HG03108 (cell line): ENCODE measurements around the gene SEZ6L.

Source experiments
- ATAC-seq: cut with Tn5 transposase; IDR thresholded peaks from one replicate; pipeline ENCODE4 v1.9.1; 2021; ENCODE audit warnings: moderate library complexity; ENCODE audit not compliant: unreplicated experiment

Gene SEZ6L

DNA sequence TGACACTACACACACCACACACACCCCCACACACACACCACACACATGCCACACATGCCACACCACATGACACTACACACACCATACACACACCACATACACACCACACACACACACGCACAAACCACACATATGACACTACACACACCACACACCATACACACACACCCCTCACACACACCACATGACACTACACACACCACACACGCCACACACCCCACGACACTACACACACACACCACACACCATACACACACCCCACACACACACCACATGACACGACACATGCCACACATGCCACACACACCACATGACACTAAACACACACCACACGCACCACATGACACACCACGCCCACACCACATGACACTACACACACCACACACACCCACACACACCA lies 158.0 kb downstream of the SEZ6L start:
- ATAC-seq = no peak

DNA sequence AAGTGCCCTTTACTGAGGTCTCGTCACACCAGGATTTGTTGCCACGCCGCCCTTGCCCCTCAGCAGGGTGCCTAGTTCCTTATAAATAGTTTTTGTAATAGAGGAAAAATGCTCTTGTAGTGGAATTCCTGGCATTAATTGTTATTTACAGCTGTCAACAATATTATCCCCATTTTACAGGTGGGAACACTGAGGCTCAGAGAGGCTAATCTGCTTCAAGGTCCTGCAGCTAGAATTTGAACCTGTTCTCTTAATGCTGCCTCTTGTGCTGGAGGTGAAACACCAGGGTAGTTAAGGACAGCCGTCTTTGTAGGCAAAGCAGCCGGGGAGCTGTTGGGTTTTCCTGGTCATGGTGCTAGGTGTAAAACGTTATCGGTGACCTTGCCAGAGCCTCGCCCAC lies 159.0 kb downstream of the SEZ6L start:
- ATAC-seq = no peak

DNA sequence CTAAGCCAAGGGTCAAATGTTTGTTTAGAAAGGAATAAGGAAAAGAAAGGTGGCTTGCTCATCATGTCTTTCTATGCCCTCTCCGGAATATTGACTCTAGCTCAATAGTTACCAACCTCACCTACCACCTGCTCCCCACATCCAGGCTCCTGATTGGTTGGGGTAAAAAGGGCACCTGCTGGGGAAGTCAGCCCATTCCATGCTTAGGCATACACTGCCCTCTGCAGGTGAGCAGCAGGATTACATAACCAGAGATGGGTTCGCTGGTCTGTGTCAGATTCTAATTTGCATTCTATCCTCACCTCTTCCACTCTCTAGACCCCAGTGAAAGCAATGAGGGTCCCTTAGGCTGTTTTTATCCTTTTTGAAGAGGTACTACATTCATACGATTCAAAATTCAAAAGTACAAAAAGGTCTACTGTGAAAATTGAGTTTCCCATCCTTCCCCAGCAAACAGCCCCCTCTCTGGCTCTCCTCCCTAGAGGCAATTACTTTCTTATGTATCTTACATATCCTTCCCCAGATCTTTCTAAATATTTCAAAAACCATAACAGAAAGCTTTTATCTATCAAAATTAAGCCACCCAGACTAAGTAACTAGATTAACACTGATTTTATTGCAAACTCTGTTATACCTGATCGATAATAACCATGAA lies 161.8 kb downstream of the SEZ6L start:
- no peak for ATAC-seq

DNA sequence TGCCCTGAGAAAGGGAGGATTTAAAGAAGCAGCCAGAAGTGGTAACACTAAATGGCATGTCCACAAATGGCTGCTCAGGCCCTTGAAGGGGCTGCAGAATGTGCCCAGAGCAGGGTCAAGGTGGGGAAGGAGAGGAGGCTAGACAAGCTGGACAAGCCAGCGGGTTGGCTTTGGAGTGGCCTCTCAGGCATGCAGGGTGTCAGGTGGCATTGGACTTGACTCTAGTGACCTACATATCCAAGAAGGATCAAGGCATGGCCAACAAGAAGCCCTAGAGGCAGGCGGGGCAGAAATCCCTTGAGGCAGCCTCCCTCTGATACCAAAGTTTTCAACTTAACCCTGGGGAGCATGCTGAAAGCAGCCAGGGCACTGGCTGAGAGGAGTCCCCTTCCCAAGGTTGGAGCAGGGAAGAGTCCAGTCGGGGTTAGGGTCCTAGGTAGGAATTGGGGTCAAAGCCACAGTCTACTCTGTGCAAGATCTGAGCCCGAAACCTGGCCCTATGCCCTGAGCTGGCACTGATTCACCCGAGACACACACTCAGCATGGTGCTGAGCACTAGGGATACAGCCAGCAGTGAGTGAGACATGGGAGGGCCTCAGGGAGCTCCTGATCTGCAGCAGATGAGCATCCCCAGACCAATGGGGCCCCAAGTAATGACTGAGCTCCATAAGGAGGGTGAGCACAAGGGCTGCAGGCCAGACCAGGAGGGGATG lies 164.0 kb downstream of the SEZ6L start:
- ATAC-seq = no peak

DNA sequence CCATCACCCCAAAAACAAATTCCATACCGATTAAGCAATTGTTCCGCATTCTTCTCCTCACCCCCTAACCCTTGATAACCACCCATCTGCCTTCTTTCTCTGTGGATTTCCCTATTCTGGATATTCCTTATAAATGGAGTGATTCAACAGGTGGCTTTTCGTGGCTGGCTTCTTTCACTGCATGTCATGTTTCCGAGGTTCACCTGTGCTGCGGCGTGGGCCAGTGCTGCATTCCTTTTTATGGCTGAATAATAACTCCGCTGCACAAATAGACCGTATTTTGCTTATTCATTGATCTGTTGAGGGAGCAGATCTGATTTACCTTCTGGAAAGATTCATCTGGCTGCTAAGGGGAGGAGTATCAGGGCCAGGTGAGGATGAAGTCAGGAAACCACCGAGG lies 165.0 kb downstream of the SEZ6L start:
- no peak for ATAC-seq

DNA sequence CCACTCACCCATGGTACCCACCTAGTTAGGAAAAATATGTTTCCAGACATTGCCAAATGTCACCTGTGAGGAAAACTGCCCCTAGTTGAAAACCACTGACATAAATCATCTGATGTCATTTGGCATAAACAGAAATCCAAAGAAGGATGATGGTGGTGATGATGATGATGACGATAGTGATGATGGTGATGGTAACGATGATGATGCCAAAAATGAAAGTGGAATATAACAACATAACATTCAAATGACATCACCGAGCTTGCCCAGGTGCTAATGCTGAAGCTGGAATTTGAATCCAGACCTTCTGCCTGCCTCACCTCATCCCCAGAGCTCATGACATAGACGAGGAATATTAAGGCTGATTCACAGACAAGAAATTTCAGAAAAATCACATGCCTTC lies 167.5 kb downstream of the SEZ6L start:
- no peak for ATAC-seq

DNA sequence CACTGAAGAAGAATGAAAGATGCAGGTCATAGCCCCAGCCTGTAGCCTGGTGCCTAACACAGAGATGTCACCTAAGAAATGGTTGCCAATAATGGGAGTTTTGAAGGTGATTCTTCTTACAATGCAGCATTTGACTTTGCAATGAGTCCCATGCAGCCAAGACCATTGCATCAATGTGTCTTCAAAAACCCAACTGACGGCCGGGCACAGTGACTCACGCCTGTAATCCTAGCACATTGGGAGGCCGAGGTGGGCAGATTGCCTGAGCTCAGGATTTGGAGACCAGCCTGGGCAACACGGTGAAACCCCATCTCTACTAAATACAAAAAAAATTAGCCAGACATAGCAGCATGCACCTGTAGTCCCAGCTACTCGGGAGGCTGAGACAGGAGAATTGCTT lies 170.5 kb downstream of the SEZ6L start:
- no peak for ATAC-seq

DNA sequence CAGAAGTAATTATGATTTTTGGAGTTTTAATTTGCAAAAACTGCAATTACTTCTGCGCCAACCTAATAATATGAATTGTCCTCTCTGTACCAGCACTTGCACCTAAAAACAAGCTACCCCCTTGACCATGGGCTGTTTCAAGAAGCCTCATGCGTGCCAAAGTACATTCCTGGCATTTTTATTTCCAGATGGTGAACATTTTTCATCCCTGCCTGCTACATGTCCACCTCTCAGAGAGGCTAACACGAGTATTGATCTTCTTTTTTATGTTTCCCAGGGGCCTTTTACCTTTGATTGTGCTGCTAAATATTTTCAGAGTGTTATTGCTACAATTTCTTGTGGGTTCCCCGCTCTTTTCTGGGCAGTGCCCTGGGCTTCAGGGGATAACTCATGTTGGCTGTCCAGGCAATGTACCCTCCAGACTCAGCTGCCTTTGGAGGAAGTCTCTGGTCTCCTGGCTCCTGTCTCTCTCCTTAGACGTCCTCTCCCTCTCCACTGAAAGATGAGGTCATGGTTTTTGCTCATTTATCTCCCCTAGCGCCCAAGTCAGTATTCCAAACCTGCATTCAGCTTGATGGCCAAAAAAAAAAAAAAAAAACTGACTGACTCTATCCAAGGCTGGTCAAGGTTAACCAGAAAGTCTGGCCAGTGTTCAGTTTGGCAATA lies 173.6 kb downstream of the SEZ6L start:
- no peak for ATAC-seq

DNA sequence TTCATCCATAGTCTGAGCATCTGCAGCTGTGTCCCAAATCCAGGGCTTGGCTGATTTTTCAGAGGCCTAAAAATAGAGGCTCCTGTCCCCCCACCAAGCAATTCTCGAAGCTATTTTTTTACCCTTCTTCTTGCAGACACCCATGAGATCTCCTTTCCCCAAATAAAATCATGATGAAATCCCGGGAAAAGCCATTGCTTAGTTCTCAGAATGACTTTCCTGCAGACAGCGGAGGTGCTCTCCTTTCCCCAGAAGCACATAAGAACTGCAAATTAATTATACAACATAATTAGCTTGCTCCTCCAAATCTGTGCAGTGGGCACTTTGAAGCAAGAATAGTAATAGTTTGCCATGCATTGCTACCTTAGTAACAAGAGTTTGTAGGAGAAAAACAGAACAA lies 176.2 kb downstream of the SEZ6L start:
- no peak for ATAC-seq

DNA sequence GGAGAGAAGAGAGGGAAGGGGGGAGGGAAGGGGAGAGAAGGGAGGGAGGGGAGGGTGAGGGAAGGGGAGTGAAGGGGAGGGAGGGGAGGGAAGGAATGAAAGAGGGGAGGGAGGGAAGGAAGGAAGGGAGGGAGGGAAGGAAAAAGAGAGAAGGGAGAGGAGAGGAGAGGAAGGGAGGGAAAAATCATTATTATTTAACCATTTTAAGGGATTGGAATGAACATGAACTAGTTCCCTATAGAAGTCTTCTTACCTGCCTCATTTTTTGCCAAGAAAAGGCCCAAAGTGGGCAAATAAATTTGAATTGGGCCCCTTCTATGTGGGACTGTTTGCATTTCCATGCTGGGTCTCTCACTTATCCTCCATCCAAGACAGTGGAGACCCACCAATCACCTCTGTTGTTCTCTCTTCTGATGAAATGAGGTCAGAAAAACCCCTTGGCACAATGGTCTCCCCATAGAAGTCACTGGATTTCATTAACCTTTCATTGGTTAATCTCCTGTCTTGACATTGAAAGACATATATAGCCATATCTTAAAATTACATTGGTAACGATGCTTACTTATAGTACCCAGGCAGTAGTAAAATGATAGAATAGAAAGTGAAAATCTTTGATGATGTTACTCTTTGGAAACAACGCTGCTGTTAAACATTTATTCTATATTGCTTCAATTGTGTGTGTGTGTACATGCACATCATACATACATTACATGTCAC lies 179.7 kb downstream of the SEZ6L start:
- ATAC-seq = no peak

DNA sequence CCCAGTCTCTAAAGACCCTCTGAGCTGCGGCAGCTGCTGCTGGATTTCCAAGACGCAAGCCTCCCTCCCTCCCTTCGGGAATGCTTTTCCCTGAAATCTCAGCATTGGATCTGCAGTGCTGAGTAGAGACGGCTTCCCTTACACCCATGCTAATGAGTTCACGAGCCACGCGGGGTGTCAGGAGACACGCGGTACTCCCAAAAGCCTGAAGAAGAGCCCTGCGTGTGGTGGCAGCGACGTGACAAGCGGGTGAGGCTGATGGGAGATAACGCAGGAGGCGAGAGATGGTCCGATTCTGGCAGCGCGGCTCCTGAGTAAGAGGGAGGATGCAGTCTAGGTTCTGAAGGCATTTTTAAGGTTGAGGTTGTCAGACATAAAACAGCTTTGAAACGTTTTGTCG lies 185.4 kb downstream of the SEZ6L start:
- ATAC-seq = no peak

DNA sequence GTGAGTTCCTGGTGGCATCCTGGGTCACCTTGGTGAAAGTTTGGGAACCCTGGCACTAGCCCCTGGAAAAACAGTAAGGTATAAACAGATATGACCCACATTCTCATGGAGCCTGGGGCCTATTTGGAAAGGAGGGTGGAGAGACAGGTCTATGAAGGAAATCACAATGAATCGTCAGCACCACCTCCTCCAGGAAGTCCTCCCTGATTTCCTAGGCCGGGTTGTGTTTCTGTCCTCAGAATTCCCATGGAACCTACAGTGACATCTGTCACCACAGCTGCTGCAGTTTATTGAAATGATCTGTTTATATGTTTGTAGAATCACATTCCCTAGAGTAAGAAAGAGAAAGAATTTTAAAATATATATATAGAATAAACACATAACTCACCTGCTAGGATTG lies 188.0 kb downstream of the SEZ6L start:
- ATAC-seq = no peak

DNA sequence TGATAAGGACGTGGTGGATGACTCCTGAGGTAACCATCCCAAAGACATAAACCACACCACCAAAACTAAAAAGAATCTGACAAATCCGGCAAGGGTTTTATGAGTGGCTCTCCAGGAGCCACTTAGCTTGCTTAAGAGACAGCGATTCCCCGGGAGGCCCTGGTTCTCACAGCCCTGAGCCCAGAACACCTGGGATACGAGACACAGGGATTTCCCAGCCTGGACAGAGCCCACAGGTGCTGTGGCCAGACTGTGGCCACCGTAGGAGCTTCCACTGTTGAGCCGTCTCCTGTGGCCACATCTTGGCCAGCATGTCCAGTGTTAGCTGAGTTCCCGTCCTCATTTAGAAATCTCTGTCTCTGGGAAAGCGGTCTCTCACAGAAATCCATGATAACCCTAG lies 188.6 kb downstream of the SEZ6L start:
- ATAC-seq = no peak

DNA sequence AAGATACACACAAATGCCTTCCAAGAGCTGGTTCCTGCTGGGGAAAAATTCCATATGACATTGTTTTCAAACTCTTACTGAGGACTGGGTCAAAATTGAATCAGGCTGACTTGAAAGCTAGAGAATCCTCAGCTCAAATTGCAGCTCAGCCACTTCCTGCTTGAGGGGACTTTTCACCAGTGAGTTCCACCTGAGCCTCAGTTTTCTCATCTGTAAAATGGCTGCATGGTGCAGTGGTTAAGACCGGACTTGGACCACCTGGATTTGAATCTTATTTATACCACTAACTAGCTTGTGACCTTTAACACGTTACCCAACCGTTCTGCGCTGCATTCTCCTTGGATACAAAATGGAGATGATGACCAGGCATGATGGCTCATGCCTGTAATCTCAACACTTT lies 189.9 kb downstream of the SEZ6L start:
- no peak for ATAC-seq

DNA sequence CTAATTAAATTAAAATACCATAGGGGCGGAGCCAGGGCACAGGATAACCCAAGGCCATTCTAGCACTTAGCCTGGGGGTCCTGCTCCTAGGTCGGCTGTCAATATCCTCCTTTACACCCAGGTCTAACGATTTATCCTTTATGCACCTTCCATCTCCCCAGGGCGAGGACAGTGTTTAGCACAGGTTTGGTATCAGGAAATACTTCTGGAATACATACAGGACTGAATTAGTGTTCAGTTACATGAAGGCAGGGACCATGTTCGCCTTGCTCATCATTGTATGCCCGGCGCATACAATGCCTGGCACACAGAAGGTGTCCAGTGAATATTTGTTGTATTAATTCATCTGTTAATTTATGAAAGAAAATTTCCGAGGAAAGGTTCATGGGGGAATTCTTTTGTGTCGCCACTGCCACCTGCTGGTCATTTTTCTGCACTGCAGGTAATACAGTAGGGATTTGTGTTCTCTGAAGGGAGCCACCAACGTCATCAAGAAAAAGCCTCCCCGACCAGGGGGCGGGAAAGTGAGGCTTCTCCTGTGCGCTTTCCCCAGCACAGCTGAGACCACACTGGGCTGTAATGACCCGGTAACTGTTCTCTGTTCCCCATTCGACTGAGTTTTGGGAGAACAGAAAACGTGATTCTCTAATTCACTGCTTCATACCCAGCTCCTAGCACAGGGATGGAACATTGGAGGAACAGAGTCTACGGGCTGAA lies 191.1 kb downstream of the SEZ6L start:
- no peak for ATAC-seq

DNA sequence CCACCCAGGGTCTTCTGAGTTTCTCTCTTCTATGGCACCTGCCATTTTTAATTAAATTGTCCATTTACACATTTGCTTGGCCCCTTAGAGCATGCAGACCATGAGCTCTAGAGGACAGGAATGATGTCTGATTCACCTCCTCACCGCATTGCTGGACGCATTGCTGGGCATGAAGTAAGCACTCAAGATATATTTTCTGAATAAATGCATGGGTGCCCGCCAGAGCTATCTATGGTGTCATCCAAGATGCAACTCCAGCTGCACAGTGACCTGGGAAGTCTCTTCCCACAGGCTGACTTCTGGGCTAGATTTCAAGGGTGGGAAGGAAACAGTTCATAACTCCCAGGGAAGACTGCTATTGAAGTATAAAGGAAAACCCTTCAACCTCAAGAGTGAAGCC lies 193.2 kb downstream of the SEZ6L start:
- ATAC-seq = no peak

DNA sequence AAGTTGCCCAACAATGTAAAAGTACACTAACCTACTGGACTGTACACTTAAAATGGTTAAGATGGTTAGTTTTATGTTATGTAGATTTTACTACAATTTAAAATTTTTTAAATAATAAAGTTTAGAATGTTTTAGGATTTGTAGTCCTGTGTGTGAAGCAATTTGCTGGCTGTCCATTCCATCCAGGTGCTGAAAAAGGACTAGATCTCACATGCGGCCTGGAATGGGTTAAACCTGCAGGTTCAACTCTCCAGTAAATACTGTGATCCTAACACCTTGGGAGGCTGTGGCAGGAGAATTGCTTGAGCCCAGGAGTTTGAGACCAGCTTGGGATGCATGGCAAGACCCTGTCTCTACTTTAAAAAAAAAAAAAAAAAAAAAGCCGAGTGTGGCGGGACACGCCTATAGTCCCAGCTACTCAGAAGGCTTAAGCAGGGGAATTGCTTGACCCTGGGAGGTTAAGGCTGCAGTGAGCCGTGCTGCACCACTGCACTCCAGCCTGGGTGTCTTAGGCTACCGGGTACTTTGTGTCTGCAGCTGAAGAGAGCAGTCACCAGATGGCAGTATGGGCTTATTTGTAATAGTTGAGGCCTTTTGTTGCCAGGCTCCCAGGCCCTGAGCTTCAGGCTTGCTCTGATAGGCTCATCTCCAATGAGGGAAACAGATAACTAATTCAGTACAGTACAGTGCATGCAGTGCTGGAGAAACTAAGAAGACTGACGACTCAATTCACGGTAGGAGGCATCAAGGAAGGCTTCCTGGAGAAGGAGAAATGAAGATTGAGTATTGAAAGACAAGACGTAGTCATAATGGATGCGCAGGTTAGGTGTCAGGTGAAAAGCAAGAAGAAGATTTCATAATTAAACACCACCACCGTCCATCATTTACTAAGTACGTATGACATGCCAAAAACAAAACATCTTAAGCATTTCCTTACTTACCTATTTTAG lies 195.1 kb downstream of the SEZ6L start:
- no peak for ATAC-seq

DNA sequence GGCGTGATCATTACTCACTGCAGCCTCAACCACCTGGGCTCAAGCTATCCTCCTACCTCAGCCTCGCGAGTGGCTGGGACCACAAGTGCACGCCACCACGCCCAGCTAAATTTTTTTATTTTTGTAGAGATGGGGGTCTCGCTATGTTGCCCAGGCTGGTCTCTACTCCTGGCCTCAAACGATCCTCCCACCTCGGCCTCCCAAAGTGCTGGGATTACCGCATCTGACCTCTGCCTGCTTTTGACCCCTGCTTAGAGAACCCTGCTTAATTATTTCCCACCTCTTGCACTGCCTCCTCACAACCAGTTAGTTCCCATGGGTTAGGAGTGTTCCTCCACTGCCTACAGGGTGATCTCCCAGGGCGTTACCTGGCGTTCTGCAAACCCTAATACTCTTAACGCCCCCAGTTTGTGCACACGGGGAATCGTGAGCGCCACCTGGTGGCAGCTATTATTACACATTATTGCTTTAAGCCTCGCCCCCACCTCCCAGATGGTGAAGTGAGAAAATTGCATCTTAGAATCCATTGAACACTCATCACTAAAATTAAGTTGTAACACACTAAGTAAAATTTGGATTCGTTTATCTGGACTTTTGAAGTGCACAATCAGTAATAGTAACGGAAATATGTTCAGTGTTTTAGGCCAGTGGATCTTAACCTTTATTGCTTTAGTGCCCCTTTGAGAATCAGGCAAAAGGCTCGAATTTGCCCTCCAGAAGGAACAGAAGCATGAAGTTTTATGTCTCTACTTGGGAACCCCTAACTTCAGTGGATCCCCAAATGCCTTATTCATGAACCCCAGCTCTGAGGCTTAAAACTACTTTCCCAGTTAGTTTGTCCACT lies 198.4 kb downstream of the SEZ6L start:
- ATAC-seq = no peak

DNA sequence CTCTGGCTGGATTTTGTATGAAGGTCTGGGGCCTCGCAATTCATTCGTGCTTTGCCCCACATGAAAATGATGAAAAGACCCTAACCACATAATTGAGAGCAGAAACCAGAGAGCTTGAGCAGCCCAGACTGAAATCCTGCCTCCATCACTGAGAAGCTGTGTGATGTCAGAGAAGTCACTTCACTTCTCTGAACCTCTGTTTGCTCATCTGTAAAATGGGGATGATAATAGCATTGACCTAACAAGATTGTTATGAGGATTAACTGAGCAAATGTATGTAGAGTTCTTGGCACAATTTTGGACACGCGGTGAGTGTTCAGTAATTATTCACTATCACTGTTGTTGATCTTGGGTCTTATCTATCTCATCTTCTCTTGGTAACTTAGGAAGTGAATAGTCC lies 203.6 kb downstream of the SEZ6L start:
- no peak for ATAC-seq
